Measurements from ENCODE around the gene BDH1. TPM values are rescaled to one million over a fixed set of nuclear protein-coding genes. Genes with fewer than 3 reads are reported as not detected.
A peak's percentile ranks its signal among the peaks of the same experiment; 100 is the strongest.
"Not testable (repeated sequence)": the region's sequence is repeated elsewhere in the genome, so short reads cannot be mapped to it uniquely, and the experiment has no call there.

The BDH1 gene
- 9.8 TPM for total RNA-seq

DNA sequence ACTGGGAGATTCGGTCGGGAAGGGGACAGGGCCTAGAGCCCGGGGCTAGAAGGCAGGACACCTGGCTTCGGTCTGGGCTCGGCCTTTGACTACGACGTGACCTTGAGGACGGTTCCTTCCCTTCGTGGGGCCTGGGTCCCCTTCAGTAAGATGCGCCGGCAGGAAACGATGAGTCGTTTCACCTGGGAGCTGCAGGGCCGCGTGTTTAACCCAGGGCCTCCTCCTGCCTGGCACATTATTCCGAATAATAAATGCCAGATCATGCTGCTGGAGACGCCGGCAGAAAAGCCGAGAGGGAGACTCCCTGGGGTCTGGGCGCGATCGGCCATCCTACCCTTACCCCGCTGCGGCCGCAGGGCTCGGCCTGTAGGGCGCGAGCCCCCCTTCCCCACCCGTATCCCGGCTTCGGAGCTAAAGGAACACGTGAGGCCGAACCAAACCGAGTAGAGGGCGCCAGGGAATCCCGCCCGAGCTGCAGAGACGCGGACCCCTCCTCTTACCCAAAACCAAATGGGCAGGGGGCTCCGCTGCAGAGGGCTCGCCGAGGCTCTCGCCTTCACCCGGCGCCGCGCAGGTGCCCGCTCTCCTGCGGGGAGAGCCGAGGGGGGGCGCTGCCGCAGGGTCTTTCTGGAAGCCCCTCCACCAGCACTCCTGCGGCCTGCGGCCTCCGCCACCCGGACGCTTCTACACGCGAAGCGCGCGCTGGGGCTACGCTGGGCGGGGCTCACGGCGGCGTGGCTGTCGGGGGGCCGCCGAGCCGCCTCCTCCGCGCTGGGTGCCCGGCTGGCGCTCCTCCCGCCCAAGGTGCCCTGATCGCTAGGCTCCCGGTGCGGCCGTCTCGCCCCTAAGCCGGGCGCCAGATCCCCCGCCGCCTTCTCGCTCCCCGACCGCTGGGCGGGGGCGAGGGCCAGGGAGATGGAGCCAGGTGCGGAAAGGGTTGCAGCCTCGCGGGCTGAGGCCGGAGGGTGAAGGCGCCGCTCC is at the start of gene BDH1:
BDH1 (minus strand) TSS at position 688 of the 981 bp plus-strand sequence. CDS start 9,525 bp downstream, outside the sequence.
- peak in 1 of 2 donors; percentile 50 for DNase-seq (ENCODE audit: low spot score in 2 of 2)
- FAIRE-seq, result no peak

- FAIRE-seq (no peak), DNase-seq (ENCODE audit: low spot score in 2 of 2) (no peak)
Measured at GRCh38 chr3:197603317-197603933, 47.7 kb upstream of the BDH1 start.

DNA sequence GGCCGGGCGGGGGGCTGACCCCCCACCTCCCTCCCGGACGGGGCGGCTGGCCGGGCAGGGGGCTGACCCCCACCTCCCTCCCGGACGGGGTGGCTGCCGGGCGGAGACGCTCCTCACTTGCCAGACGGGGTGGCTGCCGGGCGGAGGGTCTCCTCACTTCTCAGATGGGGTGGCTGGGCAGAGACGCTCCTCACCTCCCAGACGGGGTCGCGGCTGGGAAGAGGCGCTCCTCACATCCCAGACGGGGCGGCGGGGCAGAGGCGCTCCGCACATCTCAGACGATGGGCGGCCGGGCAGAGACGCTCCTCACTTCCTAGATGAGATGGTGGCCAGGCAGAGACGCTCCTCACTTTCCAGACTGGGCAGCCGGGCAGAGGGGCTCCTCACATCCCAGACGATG is 46.6 kb upstream of the BDH1 start:
- not testable (repeated sequence) for DNase-seq (ENCODE audit: low spot score in 2 of 2); FAIRE-seq

- FAIRE-seq; DNase-seq (ENCODE audit: low spot score in 2 of 2): not testable (repeated sequence)
Measured at GRCh38 chr3:197601566-197601840, 45.7 kb upstream of the BDH1 start.

DNA sequence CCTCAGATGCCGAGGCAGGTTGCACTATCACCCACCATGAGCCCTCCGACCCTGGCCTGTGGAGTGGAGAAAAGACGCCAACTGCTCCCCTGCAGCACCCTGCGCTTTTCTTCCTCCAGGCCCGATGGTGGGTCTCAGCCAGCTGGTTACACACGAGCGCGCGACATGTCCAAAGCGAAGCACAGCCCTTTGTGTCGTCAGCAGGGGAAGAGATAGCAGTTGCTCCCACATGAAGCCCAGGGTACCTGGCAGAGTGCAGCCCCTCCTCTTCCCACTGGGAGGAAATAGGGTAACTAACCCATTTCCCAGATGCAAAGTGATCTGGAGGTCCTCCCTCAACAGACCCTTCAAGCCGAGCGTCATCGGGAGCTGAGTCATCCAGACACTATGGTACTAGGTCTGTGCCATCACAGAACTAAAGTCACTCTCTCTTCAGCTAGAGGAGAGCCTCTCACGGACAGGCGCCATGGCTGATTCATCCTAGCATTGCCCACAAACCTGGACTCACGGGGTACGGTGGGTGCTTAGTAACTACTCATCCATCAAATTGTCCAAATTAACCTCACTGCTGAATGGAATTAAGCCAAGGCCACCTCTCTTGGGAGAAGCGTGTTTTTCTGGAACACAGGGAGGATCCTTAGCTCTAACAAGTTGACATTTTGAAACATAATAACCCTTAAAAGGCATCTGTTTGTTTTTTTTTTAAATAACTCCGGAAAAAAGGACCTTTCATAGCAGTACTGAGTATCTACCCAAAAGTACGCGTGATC is 45.2 kb upstream of the BDH1 start:
- FAIRE-seq, result no peak
- no peak for DNase-seq (ENCODE audit: low spot score in 2 of 2)

DNA sequence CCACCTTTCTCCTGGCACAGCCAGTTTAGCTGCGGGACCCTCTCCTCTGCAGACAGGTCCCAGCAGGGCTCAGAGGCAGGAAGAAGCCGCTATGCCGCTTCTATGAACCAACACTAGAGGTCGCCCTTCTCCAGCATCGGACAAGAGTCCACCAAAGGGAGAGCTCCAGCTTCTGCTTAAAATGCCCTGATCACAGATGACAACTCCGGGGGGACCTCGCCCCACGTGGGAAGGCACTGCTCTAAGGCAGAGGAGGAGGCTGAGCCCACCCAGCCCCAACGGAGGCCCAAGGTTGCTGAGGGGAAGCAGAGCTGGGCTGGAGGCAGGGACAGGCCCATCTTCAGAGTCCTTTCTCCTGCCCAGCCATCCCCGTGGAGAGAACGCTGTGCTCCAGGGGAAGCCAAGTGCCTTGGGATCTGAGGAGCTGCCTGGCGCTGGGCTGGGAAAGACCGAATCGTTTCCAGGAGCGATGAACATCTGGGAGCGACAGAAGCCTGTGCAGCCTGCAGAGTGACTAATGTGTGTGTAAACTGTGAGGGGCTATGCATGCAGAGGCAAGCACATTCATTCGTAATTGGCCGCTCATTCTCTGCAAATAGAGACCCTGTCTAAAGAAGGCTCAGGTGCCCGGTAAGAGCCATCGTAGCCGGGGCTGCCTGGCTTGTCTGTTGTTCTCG is 43.5 kb upstream of the BDH1 start:
- FAIRE-seq (no peak), DNase-seq (ENCODE audit: low spot score in 2 of 2) (peak; percentile 67 to 82)

DNA sequence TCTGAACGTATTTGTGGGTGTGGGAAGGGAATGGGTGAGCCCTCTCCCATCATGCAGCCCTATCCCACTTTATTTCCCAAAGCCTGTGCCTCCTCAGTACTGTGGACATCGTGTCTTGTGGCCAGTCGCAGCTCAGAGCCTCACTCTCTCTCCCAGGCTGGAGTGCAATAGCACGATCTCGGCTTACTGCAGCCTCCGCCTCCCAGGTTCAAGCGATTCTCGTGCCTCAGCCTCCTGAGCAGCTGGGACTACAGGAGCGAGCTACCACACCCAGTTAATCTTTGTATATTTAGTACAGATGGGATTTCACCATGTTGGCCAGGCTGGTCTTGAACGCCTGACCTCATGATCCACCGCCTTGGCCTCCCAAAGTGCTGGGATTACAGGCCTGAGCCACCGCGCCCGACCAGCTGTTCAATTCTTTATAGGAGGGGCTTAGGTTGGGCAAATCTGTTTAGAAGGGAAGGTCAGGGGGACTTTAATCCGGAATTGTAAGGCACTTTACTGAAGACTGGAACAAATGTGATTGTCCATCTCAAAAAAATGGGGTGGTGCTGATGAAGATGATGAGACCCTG is 42.7 kb upstream of the BDH1 start:
- no peak for DNase-seq (ENCODE audit: low spot score in 2 of 2)
- FAIRE-seq, result no peak

GRCh38 chr3:197597335-197597734 is 41.6 kb upstream of the BDH1 start:
- no peak for FAIRE-seq
- DNase-seq (ENCODE audit: low spot score in 2 of 2), result no peak

GRCh38 chr3:197595470-197596185 is 39.9 kb upstream of the BDH1 start:
- FAIRE-seq (no peak), DNase-seq (ENCODE audit: low spot score in 2 of 2) (no peak)

DNA sequence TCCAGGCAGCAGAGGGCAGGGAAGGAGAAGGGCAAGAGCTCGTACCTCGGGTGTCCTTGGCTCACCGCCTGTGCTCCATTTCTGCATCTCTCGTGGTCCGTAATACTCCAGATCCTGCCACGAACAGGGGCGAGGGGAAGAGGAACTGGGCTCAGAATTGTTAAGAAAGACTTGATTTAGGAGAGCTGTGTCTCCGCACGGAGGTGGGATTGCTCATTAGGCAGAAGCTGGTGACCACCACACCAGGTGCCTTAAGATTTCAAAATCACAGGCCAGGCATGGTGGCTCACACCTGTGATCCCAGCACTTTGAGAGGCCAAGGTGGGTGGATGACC is 37.2 kb upstream of the BDH1 start:
- FAIRE-seq (no peak), DNase-seq (ENCODE audit: low spot score in 2 of 2) (no peak)

GRCh38 chr3:197592361-197593045 is 36.7 kb upstream of the BDH1 start:
- no peak for DNase-seq (ENCODE audit: low spot score in 2 of 2)
- no peak for FAIRE-seq

GRCh38 chr3:197591816-197592215 is 36.0 kb upstream of the BDH1 start:
- no peak for DNase-seq (ENCODE audit: low spot score in 2 of 2)
- FAIRE-seq, result no peak

DNA sequence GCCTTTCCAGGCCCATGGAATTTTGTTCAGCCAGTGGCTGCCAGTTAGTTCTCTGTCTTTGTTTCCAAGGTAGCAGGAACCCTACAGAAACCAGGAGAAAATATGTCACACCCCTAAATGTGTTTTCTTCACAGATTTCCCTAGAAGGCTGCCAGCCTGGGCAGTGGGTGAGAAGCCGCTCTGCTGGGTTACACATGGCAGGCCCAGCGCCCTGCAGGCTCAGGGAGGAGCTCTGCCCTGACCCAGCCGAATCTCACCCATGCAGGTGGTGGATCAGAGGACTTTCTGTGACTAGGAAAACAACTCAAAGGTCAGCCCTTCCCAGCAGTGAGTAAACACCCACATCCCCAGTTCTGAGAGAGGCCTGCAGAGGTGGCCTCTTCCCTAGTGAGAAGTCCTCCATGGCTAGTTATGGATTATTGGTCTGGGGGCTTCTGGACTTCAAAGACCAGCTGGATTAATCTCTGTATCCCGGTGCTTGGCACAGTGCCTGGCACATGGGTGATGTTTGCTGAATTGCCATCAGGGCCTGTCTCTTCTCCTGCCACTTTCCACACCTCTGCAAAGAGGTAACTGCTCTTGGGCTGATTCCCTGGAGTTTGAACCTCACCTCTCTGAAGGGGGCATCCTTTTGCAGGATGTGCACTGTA is 34.7 kb upstream of the BDH1 start:
- FAIRE-seq (no peak), DNase-seq (ENCODE audit: low spot score in 2 of 2) (no peak)

DNA sequence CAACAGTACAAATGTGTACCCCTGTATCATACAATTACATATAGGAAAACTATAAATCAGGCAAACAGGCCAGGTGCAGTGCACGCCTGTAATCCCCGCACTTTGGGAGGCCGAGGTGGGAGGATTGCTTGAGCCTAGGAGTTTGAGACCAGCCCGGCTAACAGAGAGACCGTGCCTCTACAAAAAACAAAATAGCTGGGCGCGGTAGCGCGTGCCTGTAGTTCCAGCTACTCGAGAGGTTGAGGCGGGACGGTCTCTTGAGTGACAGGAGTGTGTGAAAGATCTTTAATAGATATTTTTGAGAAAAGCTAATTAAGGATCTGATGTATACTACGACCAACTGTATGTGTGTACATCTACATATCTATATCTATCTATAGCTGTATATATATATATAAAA is 33.8 kb upstream of the BDH1 start:
- DNase-seq (ENCODE audit: low spot score in 2 of 2) (no peak), FAIRE-seq (no peak)

DNA sequence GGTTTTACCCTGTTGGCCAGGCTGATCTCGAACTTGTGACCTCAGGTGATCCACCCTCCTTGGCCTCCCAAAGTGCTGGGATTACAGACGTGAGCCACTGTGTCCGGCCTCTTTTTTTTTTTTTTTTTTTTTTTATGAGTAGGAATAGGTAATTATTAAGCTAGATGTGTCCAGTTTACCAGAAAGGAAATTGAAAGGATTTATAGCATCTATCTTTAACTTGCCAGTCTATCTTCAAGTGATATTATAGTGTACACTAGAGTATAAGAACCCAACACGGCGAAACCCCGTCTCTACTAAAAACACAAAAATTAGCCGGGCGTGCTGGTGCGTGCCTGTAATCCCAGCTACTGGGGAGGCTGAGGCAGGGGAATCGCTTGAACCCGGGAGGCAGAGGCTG is 31.0 kb upstream of the BDH1 start:
- FAIRE-seq; DNase-seq (ENCODE audit: low spot score in 2 of 2): not testable (repeated sequence)

DNA sequence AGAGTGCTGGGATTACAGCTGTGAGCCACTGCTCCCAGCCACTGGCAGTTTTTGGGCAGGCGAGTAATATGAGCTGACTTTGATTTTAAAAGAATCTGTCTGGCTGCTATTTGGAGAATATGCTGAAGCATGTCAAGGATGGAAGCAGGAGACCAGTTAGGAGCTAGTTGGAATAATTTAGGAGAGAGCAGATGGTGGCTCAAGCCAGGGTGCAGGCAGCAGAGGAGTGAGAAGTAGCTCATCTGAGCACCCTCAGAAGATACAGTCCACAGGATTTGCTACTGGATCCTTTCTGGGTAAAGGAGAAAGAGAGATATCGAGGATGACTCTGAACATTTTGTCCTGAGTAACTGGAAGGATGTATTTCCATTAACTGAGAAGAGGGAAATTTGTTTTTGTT is 30.4 kb upstream of the BDH1 start:
- FAIRE-seq (no peak), DNase-seq (ENCODE audit: low spot score in 2 of 2) (no peak)

DNA sequence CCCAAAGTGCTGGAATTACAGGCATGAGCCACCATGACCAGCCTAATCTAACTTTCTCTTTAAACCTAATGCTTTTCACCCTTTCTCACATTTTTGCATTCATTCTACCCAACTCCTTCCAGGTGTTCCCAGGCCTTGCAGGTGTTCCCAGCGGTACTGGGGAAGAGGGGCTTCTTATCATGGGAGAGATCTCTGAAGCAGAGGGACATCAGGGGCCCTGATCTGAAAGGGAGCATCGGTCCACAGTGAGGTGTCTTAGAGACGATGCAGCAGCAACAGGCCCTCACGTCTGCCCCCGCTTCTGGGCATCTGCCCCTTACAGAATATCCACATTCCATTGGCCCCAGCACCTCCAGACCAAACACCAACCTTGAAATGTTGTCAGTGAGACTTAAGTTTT is 29.0 kb upstream of the BDH1 start:
- FAIRE-seq (no peak), DNase-seq (ENCODE audit: low spot score in 2 of 2) (no peak)

DNA sequence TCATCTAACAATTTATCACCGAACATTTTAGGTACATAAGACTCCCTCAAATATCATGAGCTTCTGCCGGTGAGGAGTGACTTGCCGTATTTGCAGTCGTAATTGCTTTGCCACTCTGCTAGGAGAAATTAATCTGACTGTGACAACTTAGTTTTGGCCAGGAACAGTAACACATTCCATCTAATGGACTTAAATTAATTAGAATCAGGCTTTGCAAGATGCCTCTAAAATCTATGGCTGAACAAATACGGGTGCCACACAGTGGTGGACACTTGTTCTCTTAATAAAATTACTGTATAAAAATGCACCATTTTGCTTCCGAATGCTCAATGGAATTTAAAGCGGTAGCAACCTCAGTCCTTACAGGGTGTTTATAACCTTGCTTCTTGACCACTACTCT is 27.6 kb upstream of the BDH1 start:
- no peak for DNase-seq (ENCODE audit: low spot score in 2 of 2)
- no peak for FAIRE-seq

- no peak for DNase-seq (ENCODE audit: low spot score in 2 of 2)
- FAIRE-seq, result no peak
Measured at GRCh38 chr3:197580253-197580691, 24.5 kb upstream of the BDH1 start.
